GM18870 (cell line): Measurements from ENCODE around the gene EIF3CL.
"Not testable (repeated sequence)": the region's sequence is repeated elsewhere in the genome, so short reads cannot be mapped to it uniquely, and the experiment has no call there.

Experiments used
- ATAC-seq: cut with Tn5 transposase; IDR thresholded peaks from one replicate; pipeline ENCODE4 v1.9.1; 2021; ENCODE audit warnings: moderate library complexity; ENCODE audit not compliant: unreplicated experiment

EIF3CL gene

GRCh38 chr16:28362600-28362999 is 41.0 kb downstream of the EIF3CL start:
- ATAC-seq, result not testable (repeated sequence)

GRCh38 chr16:28338230-28338629 is 65.4 kb downstream of the EIF3CL start:
- ATAC-seq, result not testable (repeated sequence)

- ATAC-seq, result not testable (repeated sequence)
Measured at GRCh38 chr16:28336940-28337710, 66.5 kb downstream of the EIF3CL start.

GRCh38 chr16:28335678-28336077 is 68.0 kb downstream of the EIF3CL start:
- not testable (repeated sequence) for ATAC-seq

- not testable (repeated sequence) for ATAC-seq
Measured at GRCh38 chr16:28332632-28333031, 71.0 kb downstream of the EIF3CL start.

- ATAC-seq, result not testable (repeated sequence)
Measured at GRCh38 chr16:28330981-28331380, 72.7 kb downstream of the EIF3CL start.

- ATAC-seq, result not testable (repeated sequence)
Measured at GRCh38 chr16:28330232-28330631, 73.4 kb downstream of the EIF3CL start.
